Fibroblast of lung (primary cell): Measurements from ENCODE around the gene OPTN.

Source experiments
- EZH2 ChIP-seq: IDR thresholded peaks from 2 replicates; pipeline ENCODE4 v1.5.1; 2012; ENCODE audit warnings: low read length, control low read depth, mild to moderate bottlenecking; ENCODE audit errors: missing control alignments
- TF ChIP-seq, protein P1 (sequence below), 2 donors: IDR thresholded peaks in 1 of 2; conservative IDR thresholded peaks in 1 of 2; 1 replicate in 1 of 2; 2 replicates in 1 of 2; pipeline ENCODE4 v1.5.1; 2011 to 2012; ENCODE audit warnings: low read length in 2 of 2, control low read depth in 1 of 2, inconsistent platforms in 1 of 2, low read depth in 1 of 2, mild to moderate bottlenecking in 1 of 2

GRCh38 chr10:13074563-13075451, 25.2 kb upstream of the OPTN start:
- TF ChIP-seq, protein P1, sequence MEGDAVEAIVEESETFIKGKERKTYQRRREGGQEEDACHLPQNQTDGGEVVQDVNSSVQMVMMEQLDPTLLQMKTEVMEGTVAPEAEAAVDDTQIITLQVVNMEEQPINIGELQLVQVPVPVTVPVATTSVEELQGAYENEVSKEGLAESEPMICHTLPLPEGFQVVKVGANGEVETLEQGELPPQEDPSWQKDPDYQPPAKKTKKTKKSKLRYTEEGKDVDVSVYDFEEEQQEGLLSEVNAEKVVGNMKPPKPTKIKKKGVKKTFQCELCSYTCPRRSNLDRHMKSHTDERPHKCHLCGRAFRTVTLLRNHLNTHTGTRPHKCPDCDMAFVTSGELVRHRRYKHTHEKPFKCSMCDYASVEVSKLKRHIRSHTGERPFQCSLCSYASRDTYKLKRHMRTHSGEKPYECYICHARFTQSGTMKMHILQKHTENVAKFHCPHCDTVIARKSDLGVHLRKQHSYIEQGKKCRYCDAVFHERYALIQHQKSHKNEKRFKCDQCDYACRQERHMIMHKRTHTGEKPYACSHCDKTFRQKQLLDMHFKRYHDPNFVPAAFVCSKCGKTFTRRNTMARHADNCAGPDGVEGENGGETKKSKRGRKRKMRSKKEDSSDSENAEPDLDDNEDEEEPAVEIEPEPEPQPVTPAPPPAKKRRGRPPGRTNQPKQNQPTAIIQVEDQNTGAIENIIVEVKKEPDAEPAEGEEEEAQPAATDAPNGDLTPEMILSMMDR (conservative IDR thresholded peaks at IDR 0.05 in 1 of 2, IDR thresholded peaks at IDR 0.05 in 1 of 2; ENCODE audit: low read depth in 1 of 2, low read length in 2 of 2), result peak; percentile 87 to 90
- TF ChIP-seq EZH2, result no peak
